Smooth muscle cell (in vitro differentiated cells): ENCODE results near the gene SEM1. TPM values are rescaled to one million over a fixed set of nuclear protein-coding genes. Genes with fewer than 3 reads are reported as not detected.

Source experiments
- DNase-seq: peaks from one replicate; lab custom pipeline; 2025; ENCODE audit not compliant: unreplicated experiment; lab: John Stamatoyannopoulos, UW
- H2AFZ ChIP-seq: fragments of 200-600 bp; sonication (generic); 2 replicates; pipeline ENCODE4 v1.6.0; 2016; ENCODE audit warnings: antibody characterized with exemption, low read depth, mild to moderate bottlenecking
- H3F3A ChIP-seq: fragments of 200-600 bp; sonication (generic); 2 replicates; pipeline ENCODE4 v1.6.0; 2017; ENCODE audit warnings: antibody characterized with exemption, low read depth
- H3K27ac ChIP-seq: fragments of 200-600 bp; sonication (generic); 2 replicates; pipeline ENCODE4 v1.5.1; 2016; ENCODE audit warnings: low read depth, mild to moderate bottlenecking
- H3K27me3 ChIP-seq: fragments of 200-600 bp; sonication (generic); 2 replicates; pipeline ENCODE4 v1.6.1; 2016; ENCODE audit warnings: low read depth, mild to moderate bottlenecking
- H3K36me3 ChIP-seq: fragments of 200-600 bp; sonication (generic); 2 replicates; pipeline ENCODE4 v1.5.1; 2016; ENCODE audit warnings: low read depth
- H3K4me1 ChIP-seq: fragments of 200-600 bp; sonication (generic); 2 replicates; pipeline ENCODE4 v1.5.1; 2016; ENCODE audit warnings: low read depth
- H3K4me2 ChIP-seq: fragments of 200-600 bp; sonication (generic); 2 replicates; pipeline ENCODE4 v1.6.0; 2016; ENCODE audit warnings: mild to moderate bottlenecking
- H3K4me3 ChIP-seq: fragments of 200-600 bp; sonication (generic); 2 replicates; pipeline ENCODE4 v1.5.1; 2016; ENCODE audit warnings: mild to moderate bottlenecking
- H3K79me2 ChIP-seq: fragments of 200-600 bp; sonication (generic); 2 replicates; pipeline ENCODE4 v1.6.0; 2016; ENCODE audit warnings: low read depth, mild to moderate bottlenecking
- H3K9ac ChIP-seq: fragments of 200-600 bp; sonication (generic); 2 replicates; pipeline ENCODE4 v1.6.0; 2016; ENCODE audit warnings: low read depth
- H3K9me3 ChIP-seq: fragments of 200-600 bp; sonication (generic); replicated peaks from 2 replicates; pipeline ENCODE4 v1.5.1; 2016; ENCODE audit warnings: low read depth
- H4K20me1 ChIP-seq: fragments of 200-600 bp; sonication (generic); 2 replicates; pipeline ENCODE4 v1.6.0; 2016; ENCODE audit warnings: low read depth
- WGBS: methylation state at CpG from one replicate; pipeline ENCODE4 v1.1.7; 2016; ENCODE audit warnings: low lambda C conversion rate; 5-methylcytosine and 5-hydroxymethylcytosine counted together
- polyA plus RNA-seq: library from polyadenylated mRNA; unstranded; fragments of >200 nt; fragmentation: Nextera tagmentation; extraction: Ambion mirVana; gene quantifications from 2 replicates; pipeline ENCODE4 v1.2.1, GENCODE V29; 2016
- total RNA-seq: library from RNA; depleted of rRNA; stranded (reverse); fragments of >200 nt; gene quantifications from 2 replicates; pipeline ENCODE4 v1.2.3, GENCODE V29; 2014
- TF ChIP-seq, protein P1 (sequence below): fragments of 200-600 bp; sonication (generic); IDR thresholded peaks from 2 replicates; pipeline ENCODE4 v1.5.1; 2017; ENCODE audit warnings: borderline replicate concordance, mild to moderate bottlenecking, antibody characterized with exemption; ENCODE audit not compliant: insufficient read depth, poor library complexity, severe bottlenecking

SEM1 gene
- total and polyA plus RNA-seq, 2 experiments from 2014 or later, result 26.3 to 272 TPM

DNA sequence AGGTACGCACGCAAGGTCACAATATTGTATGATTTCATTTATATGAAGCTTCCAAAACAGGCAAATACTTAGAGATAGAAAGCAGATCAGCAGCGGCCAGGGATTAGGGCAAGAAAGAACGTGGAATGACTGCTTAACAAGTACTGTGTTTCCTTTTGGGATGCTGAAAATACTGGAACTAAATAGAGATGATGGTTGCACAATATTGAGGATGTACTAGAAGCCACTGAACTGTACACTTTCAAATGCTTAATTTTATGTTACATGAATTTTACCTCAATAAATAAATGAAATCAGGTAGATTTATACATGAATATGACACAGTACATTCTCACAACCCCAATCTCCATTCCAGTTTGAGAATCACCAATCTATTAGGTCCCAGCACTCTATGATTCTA, 15.6 kb downstream of the SEM1 start:
- DNase-seq, result no peak
- WGBS, result 95% methylated on average over 4 of the region's 4 CpGs

DNA sequence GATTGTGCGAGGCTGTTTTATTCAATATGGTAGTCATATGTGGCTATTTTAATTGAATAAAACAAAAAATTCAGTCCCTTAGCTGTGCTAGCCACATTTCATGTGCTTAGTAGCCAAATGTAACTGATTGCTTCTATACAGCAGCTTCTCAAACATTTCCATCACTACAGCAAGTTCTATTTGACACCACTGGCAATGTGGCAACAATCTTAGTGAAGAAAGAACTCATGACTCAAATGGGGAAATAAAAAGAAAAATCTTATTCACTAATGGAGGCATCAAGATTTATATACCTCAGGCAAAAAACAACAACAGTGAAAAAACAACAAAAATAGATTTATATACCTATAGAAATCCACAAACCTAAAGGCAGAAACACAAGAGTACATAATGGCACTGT, 17.9 kb downstream of the SEM1 start:
- WGBS, result 100% methylated on average over 1 of the region's 1 CpG
- Histone ChIP-seq H3K9ac (no peak overlapping the region), H3K9me3 (no peaks in the 10 kb centered on the region), H3K27me3 (no peaks in the 10 kb centered on the region), H3K4me2 (no peak overlapping the region), H3K36me3 (peaks cover 12% of the 10 kb centered on the region), H2AFZ (no peak overlapping the region), H3F3A (no peaks in the 10 kb centered on the region), H3K27ac (no peak overlapping the region), H4K20me1 (peaks cover 84% of the 10 kb centered on the region), H3K79me2 (peaks cover 57% of the 10 kb centered on the region), H3K4me3 (no peak overlapping the region), H3K4me1 (no peaks in the 10 kb centered on the region)
- DNase-seq, result no peak
- TF ChIP-seq, protein P1, sequence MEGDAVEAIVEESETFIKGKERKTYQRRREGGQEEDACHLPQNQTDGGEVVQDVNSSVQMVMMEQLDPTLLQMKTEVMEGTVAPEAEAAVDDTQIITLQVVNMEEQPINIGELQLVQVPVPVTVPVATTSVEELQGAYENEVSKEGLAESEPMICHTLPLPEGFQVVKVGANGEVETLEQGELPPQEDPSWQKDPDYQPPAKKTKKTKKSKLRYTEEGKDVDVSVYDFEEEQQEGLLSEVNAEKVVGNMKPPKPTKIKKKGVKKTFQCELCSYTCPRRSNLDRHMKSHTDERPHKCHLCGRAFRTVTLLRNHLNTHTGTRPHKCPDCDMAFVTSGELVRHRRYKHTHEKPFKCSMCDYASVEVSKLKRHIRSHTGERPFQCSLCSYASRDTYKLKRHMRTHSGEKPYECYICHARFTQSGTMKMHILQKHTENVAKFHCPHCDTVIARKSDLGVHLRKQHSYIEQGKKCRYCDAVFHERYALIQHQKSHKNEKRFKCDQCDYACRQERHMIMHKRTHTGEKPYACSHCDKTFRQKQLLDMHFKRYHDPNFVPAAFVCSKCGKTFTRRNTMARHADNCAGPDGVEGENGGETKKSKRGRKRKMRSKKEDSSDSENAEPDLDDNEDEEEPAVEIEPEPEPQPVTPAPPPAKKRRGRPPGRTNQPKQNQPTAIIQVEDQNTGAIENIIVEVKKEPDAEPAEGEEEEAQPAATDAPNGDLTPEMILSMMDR, result no peak

More for the DNA sequence above, 15.6 kb downstream of the SEM1 start:
- Histone ChIP-seq H3K36me3 (peaks cover 6% of the 10 kb centered on the region), H2AFZ (no peak overlapping the region), H3F3A (no peaks in the 10 kb centered on the region), H3K4me1 (no peaks in the 10 kb centered on the region), H3K9me3 (no peaks in the 10 kb centered on the region), H3K27ac (no peak overlapping the region), H3K9ac (no peak overlapping the region), H3K79me2 (peaks cover 74% of the 10 kb centered on the region), H4K20me1 (peaks cover 100% of the 10 kb centered on the region), H3K4me2 (no peak overlapping the region), H3K4me3 (no peak overlapping the region), H3K27me3 (no peaks in the 10 kb centered on the region)
- TF ChIP-seq, protein P1, result no peak

DNA sequence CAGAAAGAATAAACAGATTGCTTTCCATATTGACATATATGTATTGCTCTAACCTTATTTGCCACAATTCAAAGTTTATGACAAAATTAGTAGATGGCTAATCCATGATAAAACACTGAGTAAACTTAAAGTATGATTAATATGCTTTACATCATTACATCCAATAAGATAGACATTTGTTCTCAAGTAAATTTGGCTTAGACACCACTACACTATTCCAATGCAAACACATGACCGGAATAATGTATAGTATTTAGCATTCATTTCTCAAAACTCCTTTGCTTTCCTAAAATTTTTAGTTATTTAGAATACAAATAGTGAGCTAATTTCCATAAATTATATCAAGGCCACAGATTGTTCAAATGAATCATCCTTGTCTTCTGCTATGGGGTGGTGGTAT, 20.2 kb downstream of the SEM1 start:
- no peaks in the 10 kb centered on the region for H3K4me1 ChIP-seq
- H3K27me3 ChIP-seq, result no peaks in the 10 kb centered on the region
- H3K27ac ChIP-seq, result no peak overlapping the region
- H2AFZ ChIP-seq, result no peak overlapping the region
- H3K9me3 ChIP-seq, result no peaks in the 10 kb centered on the region
- no peak overlapping the region for H3K4me2 ChIP-seq
- peaks cover 34% of the 10 kb centered on the region for H3K79me2 ChIP-seq
- peaks cover 12% of the 10 kb centered on the region for H3K36me3 ChIP-seq
- H4K20me1 ChIP-seq, result peaks cover 76% of the 10 kb centered on the region
- no peaks in the 10 kb centered on the region for H3F3A ChIP-seq
- WGBS, result 100% methylated on average over 1 of the region's 1 CpG
- TF ChIP-seq, protein P1, result no peak
- no peak for DNase-seq
- H3K9ac ChIP-seq, result no peak overlapping the region
- no peak overlapping the region for H3K4me3 ChIP-seq

DNA sequence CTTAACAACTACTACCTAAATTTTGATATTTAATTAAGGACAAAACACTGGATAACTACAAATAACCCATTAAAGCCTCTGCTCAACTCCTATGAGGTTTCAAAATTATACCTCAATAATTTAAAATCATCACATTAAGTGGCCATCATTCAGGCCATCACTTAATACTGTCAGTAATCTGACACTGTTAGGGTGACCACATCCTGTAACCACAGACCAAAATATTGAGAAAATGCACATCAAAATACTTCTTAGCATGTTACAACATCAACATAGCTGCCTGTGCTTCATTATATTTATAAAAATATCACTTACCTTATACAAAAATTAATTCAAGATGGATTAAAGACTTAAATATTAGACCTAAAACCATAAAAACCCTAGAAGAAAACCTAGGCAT, 23.3 kb downstream of the SEM1 start:
- Histone ChIP-seq H3F3A (no peaks in the 10 kb centered on the region), H3K9ac (no peak overlapping the region), H3K4me1 (no peaks in the 10 kb centered on the region), H3K79me2 (peaks cover 21% of the 10 kb centered on the region), H3K27me3 (no peaks in the 10 kb centered on the region), H2AFZ (no peak overlapping the region), H3K27ac (no peak overlapping the region), H3K4me2 (no peak overlapping the region), H3K36me3 (peaks cover 6% of the 10 kb centered on the region), H3K9me3 (no peaks in the 10 kb centered on the region), H4K20me1 (peaks cover 49% of the 10 kb centered on the region), H3K4me3 (no peak overlapping the region)
- TF ChIP-seq, protein P1, result no peak
- DNase-seq, result no peak
